ENCODE data around the gene PCBP3.
"Not testable (repeated sequence)": the region's sequence is repeated elsewhere in the genome, so short reads cannot be mapped to it uniquely, and the experiment has no call there.

Gene PCBP3

GRCh38 chr21:45643021-45643980 is at the start of gene PCBP3:
TSS of gene PCBP3 (plus strand) at chr21:45643725. CDS start at chr21:45850086, 206,361 bp downstream.
- peak; percentile 92 for DNase-seq

DNA sequence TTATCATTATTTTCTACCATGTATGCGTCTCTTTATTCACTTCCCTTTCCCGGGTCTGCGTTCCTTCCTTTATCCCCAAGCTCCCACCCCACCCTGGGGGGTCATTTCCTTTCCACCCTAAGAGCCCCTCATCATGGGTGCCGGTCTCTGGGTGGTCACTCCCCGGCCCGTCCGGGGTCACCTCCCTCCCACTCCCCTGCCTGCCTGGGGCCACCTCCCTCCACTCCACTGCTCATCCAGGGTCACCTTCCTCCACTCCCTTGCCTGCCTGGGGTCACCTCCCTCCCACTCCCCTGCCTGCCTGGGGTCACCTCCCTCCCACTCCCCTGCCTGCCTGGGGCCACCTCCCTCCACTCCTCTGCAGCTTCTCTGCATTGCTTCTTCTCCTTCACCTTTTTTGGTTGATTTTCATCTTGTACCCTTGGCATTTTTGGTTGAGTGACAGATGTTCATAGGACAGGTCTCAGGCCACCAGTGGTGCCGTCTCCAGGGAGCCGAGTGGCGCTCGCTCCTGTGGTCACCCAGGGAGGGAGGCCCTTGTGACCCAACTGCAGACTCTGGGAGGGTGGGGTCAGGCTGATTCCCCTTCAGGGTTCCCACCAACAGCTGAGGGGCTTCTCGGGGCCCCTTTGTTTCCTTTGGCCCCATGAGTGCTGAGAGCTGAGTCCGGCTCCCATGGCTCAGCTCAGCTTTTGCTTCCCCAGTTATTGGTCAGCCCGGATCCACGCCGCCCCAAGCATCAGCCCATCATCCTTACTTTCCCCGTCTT is 48.6 kb upstream of the PCBP3 start:
- DNase-seq, result no peak

GRCh38 chr21:45595574-45596295 is 47.8 kb upstream of the PCBP3 start:
- DNase-seq, result no peak

- DNase-seq, result peak; percentile 11
These were observed 46.7 kb upstream of the PCBP3 start for GRCh38 chr21:45596704-45597318.

GRCh38 chr21:45598109-45598508 is 45.4 kb upstream of the PCBP3 start:
- DNase-seq, result no peak

DNA sequence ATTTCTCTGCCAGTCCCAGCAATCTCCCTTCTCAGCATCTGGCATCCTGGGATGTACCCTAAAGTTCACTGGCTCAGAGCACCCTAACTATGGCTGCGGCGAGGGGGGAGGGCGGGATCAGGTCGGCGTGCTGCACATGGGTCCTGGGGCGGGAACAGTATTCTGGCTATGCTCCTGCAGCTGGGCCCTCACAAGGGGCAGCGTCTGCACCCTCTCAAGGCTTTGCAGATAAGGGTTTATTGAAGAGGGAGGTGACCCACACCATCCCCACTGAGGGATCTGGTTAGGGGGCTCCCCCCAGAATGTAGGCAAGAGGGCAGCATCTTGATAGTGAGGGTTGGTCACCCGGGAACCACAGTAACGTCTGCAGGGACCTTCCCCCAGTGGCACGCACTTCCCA is 44.9 kb upstream of the PCBP3 start:
- no peak for DNase-seq

DNA sequence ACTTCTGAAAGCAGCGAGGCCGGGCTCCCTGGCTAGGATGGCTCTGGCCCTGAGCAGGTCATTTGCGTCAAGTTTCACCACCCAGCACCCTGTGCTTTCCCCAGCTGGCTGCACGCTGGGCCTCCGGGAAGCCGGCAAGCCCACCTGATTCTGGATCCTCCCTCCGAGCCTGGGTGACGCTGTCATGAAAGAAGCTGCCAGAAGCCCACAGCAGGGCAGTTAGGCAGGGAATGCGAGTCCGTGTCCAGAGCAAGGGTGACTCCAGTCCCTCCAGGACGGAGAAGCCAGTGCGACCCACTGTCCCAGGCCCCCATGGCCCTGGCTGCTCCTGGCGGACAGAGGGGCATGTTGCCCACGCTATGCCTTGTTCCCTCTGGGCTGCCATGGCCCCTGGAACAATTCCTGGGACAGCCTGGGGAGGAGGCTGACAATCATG is 44.4 kb upstream of the PCBP3 start:
- DNase-seq, result no peak

DNA sequence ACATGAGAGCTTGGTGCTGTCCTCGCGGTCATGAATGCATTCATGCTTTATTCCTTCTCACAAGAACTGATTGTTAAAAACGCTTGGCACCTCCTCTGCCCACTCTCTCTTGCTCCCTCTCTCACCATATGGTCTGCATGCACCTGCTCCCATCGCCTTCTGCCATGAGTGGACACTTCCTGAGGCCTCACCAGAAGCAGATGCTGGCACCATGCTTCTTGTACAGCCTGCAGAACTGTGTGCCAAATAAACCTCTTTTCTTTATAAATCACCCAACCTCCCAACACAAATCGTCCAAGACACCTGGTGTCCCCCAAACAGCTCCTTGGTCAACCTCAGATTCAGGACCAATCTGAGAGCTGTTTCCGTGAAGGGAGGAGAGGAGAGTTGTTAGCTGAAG is 43.3 kb upstream of the PCBP3 start:
- DNase-seq, result no peak

DNA sequence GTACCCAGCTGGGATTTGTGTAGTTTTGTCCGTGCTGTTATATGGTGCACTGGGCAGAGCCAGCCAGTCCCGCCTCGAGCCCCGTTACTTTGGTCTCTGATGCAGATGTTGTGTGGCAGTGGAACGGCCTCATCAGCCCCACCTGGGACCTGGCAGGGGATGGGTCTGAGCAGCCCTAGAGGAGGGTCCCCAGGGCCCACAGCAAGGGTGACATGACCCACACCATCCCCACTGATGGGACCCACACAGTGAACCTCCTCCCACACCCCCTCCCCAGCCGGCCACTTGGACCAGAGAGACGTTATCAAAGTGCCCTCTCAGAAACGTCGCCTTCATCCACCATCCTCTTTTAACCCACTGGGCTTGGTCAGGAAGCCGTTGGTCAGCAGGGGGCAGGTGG is 42.0 kb upstream of the PCBP3 start:
- no peak for DNase-seq

GRCh38 chr21:45602106-45602505 is 41.4 kb upstream of the PCBP3 start:
- DNase-seq, result no peak

DNA sequence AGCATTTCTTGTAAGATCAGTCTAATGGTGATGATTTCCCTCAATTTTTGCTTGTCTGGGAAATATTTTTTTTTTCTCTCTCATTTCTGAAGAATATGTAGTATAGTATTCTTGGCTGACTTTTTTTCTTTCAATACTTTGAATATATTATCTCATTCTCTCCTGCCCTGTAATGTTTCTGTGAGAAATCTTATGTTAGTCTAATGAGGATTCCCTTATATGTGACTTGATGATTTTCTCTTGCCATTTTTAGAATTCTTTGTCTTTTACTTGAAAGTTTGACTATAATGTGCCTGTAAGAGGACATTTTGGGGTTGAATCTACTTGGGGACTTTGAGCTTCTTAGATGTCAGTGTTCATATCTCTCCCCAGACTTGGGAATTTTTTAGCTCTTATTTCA is 40.0 kb upstream of the PCBP3 start:
- no peak for DNase-seq

- not testable (repeated sequence) for DNase-seq
These were observed 38.8 kb upstream of the PCBP3 start for GRCh38 chr21:45604681-45605080.

DNA sequence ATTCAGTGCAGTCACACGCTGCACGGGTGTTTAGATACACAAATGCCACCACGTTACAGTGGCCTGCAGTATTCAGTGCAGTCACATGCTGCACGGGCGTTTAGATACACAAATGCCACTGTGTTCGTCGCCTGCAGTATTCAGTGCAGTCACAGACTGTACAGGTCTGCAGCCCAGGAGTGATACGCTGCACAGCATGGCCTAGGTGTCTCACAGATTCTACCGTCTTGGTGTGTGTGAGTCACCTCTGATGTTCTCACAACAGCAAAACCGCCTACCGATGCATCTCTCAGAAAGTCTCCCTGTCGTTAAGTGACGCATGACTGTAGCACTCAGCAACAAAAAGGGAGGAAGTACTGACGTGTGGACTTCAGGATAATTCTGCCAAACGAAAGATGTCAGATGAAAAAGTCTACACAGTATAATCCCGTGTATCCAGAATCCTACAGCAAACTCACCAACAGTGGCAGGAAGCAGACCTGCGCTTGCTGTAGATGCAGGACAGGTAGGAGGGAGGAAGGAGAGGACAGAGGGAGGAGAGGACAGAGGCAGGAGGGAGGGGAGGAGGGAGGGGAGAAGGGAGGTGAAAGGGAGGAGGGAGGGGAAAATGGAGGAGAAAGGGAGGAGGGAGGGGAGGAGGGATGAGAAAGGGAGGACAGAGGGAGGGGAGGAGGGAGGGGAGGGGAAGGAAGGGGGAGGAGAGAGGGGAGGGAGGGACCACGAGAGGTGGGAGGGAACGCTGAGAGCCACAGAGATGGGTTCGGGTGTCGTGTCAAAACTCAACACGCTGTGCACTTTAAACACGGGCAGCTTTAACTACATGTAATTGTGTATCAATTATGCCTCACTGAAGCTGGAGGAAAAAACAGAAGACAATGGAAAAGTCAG is 36.3 kb upstream of the PCBP3 start:
- DNase-seq, result no peak

- DNase-seq, result no peak
These were observed 35.6 kb upstream of the PCBP3 start for GRCh38 chr21:45607909-45608295.

- peak; percentile 57 for DNase-seq
These were observed 34.6 kb upstream of the PCBP3 start for GRCh38 chr21:45608747-45609470.

DNA sequence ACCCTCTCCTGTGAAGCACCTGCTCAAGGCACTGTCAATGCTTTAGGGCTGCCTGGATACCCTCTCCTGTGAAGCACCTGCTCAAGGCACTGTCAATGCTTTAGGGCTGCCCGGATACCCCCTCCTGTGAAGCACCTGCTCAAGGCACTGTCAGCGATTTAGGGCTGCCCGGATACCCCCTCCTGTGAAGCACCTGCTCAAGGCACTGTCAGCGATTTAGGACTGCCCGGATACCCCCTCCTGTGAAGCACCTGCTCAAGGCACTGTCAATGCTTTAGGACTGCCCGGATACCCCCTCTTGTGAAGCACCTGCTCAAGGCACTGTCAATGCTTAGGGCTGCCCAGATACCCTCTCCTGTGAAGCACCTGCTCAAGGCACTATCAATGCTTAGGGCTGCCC is 33.9 kb upstream of the PCBP3 start:
- DNase-seq, result peak; percentile 73

DNA sequence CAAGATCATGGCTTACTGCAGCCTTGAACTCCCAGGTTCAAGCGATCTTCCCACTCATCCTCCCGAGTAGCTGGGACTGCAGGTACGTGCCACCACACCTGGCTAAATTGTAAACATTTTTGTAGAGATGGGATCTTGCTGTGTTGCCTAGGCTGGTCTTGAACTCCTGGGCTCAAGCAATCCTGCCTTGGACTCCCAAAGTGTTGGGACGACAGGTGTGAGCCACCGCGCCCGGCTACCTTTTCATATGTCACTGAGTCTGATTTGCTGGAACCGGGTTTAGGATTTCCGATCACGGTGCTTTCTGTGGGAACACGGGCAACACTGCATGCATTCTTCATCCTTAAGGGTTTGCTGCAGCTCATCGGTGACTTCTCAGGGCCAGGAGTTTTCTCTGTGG is 32.2 kb upstream of the PCBP3 start:
- no peak for DNase-seq

DNA sequence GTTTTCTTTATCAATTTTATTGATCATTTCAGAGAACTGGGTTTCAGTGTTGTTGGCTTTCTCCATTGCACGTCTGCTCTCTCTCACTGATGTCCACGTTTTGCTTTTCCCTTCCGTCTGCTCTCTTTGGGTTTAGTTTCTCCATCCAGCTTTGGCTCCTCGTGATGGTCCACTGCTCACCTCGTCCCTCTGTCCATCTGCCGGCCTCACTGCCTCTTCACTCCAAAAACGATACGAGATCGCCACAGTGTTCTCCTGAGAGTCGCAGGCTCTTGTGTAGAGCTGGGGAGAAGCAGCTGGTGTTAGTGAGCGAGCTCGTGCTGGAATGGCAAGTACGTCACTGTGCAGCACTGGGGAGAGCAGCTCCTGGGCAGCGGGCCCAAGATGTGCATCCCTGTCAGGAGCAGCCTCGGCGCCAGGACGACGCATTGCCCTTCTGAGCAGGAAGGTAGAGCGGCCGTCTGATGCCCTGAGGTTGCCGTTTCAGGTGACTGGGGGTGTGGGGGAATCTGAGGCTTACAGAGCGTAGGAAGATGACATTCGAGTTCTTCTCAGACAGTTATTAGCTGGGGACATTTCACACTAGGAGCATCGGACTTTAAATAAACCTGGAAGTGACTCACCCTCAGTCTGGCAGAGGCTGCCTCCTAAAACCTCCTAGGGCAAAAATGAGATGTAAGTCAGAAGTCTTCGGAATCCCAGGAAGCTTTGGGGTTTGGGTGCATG is 31.4 kb upstream of the PCBP3 start:
- no peak for DNase-seq

DNA sequence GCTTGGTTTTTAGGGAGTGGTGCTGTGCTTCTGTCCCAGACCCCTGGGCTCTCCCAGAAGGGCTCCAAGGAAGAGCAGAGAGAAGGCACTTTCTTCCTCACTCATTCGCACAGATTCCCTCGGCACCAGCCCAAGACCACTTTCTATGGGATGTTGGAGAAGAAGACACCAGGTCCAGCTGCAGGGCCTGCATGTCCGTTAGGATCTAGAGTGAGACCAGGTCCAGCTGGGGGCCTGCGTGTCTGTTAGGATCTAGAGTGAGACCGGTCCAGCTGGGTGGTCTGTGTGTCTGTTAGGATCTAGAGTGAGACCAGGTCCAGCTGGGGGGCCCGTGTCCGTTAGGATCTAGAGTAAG is 30.9 kb upstream of the PCBP3 start:
- DNase-seq, result not testable (repeated sequence)

GRCh38 chr21:45613396-45613795 is 30.1 kb upstream of the PCBP3 start:
- DNase-seq, result no peak

Data from DMS153 (cell line).